Activated T-helper 9 cell treated with anti-CD3 and anti-CD28 coated beads, Interleukin-2, amount 50 U/mL, for 16 hours (primary cell): ENCODE results near the gene ACSS1.

Experiments used
- DNase-seq: peaks from one replicate; pipeline ENCODE4 v3.0.0-alpha.2; 2020; ENCODE audit warnings: low read depth

Gene ACSS1

GRCh38 chr20:25058051-25058846 lies at the start of gene ACSS1:
Gene ACSS1, minus strand, starts transcription at chr20:25058139. Its CDS starts 37 bp downstream, at chr20:25058102.
- DNase-seq: peak; percentile 54

- no peak for DNase-seq
Measured at GRCh38 chr20:25103526-25103925, 45.6 kb upstream of the ACSS1 start.

- no peak for DNase-seq
Measured at GRCh38 chr20:25100914-25101313, 43.0 kb upstream of the ACSS1 start.

- no peak for DNase-seq
Measured at GRCh38 chr20:25099601-25100140, 41.7 kb upstream of the ACSS1 start.

GRCh38 chr20:25097498-25097897 lies 39.6 kb upstream of the ACSS1 start:
- no peak for DNase-seq

- peak; percentile 43 for DNase-seq
Measured at GRCh38 chr20:25090492-25091429, 32.8 kb upstream of the ACSS1 start.

- no peak for DNase-seq
Measured at GRCh38 chr20:25089662-25090061, 31.7 kb upstream of the ACSS1 start.

- no peak for DNase-seq
Measured at GRCh38 chr20:25089096-25089495, 31.2 kb upstream of the ACSS1 start.

GRCh38 chr20:25088267-25088666 lies 30.3 kb upstream of the ACSS1 start:
- no peak for DNase-seq

- DNase-seq: no peak
Measured at GRCh38 chr20:25087186-25087929, 29.4 kb upstream of the ACSS1 start.

GRCh38 chr20:25085756-25086495 lies 28.0 kb upstream of the ACSS1 start:
- no peak for DNase-seq

GRCh38 chr20:25084626-25085187 lies 26.8 kb upstream of the ACSS1 start:
- DNase-seq: no peak

GRCh38 chr20:25083773-25084625 lies 26.1 kb upstream of the ACSS1 start:
- DNase-seq: no peak

- no peak for DNase-seq
Measured at GRCh38 chr20:25083141-25083772, 25.3 kb upstream of the ACSS1 start.

- DNase-seq: no peak
Measured at GRCh38 chr20:25082498-25082873, 24.5 kb upstream of the ACSS1 start.

GRCh38 chr20:25081730-25082497 lies 24.0 kb upstream of the ACSS1 start, which contains the start of gene VSX1:
Gene VSX1, minus strand, starts transcription at chr20:25082141. Its CDS starts 45 bp downstream, at chr20:25082096.
- DNase-seq: no peak

- no peak for DNase-seq
Measured at GRCh38 chr20:25081065-25081729, 23.3 kb upstream of the ACSS1 start.

GRCh38 chr20:25079171-25079570 lies 21.2 kb upstream of the ACSS1 start:
- no peak for DNase-seq
